ENCODE data around the gene CDC73.
A peak's percentile ranks its signal among the peaks of the same experiment; 100 is the strongest.

The CDC73 gene

GRCh38 chr1:193103759-193104501, 17.9 kb upstream of the CDC73 start:
- Histone ChIP-seq H3K79me2 (ENCODE audit: control insufficient read depth, insufficient read depth, low read length, unreplicated experiment) (peaks cover 35% of the 10 kb centered on the region), H2AFZ (ENCODE audit: low read length, unreplicated experiment) (peak overlapping the region; percentile 93), H3K4me1 (ENCODE audit: control insufficient read depth, insufficient read depth, low read length, unreplicated experiment) (peaks cover 13% of the 10 kb centered on the region), H3K4me3 (ENCODE audit: low read depth, low read length) (peak overlapping the region; percentile 81), H3K36me3 (ENCODE audit: insufficient read depth, low read length) (peaks cover 10% of the 10 kb centered on the region), H3K27me3 (ENCODE audit: insufficient read depth, low read length) (no peaks in the 10 kb centered on the region), H3K27ac (ENCODE audit: low read depth, low read length) (peak overlapping the region; percentile 83)

GRCh38 chr1:193104502-193104906, 17.3 kb upstream of the CDC73 start:
- Histone ChIP-seq H3K4me3 (ENCODE audit: low read depth, low read length) (peak overlapping the region; percentile 81), H3K27me3 (ENCODE audit: insufficient read depth, low read length) (no peaks in the 10 kb centered on the region), H3K27ac (ENCODE audit: low read depth, low read length) (peak overlapping the region; percentile 83), H2AFZ (ENCODE audit: low read length, unreplicated experiment) (peak overlapping the region; percentile 93), H3K79me2 (ENCODE audit: control insufficient read depth, insufficient read depth, low read length, unreplicated experiment) (peaks cover 35% of the 10 kb centered on the region), H3K4me1 (ENCODE audit: control insufficient read depth, insufficient read depth, low read length, unreplicated experiment) (peaks cover 13% of the 10 kb centered on the region), H3K36me3 (ENCODE audit: insufficient read depth, low read length) (peaks cover 7% of the 10 kb centered on the region; the same call in 1 of the 2 replicates)

GRCh38 chr1:193104907-193105820, 16.7 kb upstream of the CDC73 start, which contains the start of gene GLRX2:
GLRX2 (minus strand) TSS chr1:193105414; CDS start chr1:193105382, 32 bp downstream.
- H2AFZ ChIP-seq (ENCODE audit: low read length, unreplicated experiment): peak within 1 kb of the TSS; percentile 98

GRCh38 chr1:193105821-193106177, 16.0 kb upstream of the CDC73 start:
- peaks cover 13% of the 10 kb centered on the region for H3K4me1 ChIP-seq (ENCODE audit: control insufficient read depth, insufficient read depth, low read length, unreplicated experiment)
- H3K79me2 ChIP-seq (ENCODE audit: control insufficient read depth, insufficient read depth, low read length, unreplicated experiment): peaks cover 35% of the 10 kb centered on the region
- no peaks in the 10 kb centered on the region for H3K36me3 ChIP-seq (ENCODE audit: insufficient read depth, low read length)
- peak overlapping the region; percentile 83 for H3K27ac ChIP-seq (ENCODE audit: low read depth, low read length)
- peak overlapping the region; percentile 81 for H3K4me3 ChIP-seq (ENCODE audit: low read depth, low read length)
- peak overlapping the region; percentile 98 for H2AFZ ChIP-seq (ENCODE audit: low read length, unreplicated experiment)
- H3K27me3 ChIP-seq (ENCODE audit: insufficient read depth, low read length): no peaks in the 10 kb centered on the region

More at GRCh38 chr1:193104907-193105820, 16.7 kb upstream of the CDC73 start, which contains the start of gene GLRX2:
- 0 out of 2 replicates have a peak, but pooled peaks cover 4% of the 10 kb centered on the region for H3K36me3 ChIP-seq (ENCODE audit: insufficient read depth, low read length)
- H3K4me3 ChIP-seq (ENCODE audit: low read depth, low read length): peak within 1 kb of the TSS; percentile 81
- peaks cover 35% of the 10 kb centered on the region for H3K79me2 ChIP-seq (ENCODE audit: control insufficient read depth, insufficient read depth, low read length, unreplicated experiment)
- H3K27ac ChIP-seq (ENCODE audit: low read depth, low read length): peak within 1 kb of the TSS; percentile 83
- H3K27me3 ChIP-seq (ENCODE audit: insufficient read depth, low read length): no peaks in the 10 kb centered on the region
- peaks cover 13% of the 10 kb centered on the region for H3K4me1 ChIP-seq (ENCODE audit: control insufficient read depth, insufficient read depth, low read length, unreplicated experiment)

- Histone ChIP-seq H2AFZ (ENCODE audit: low read length, unreplicated experiment) (no peak overlapping the region), H3K36me3 (ENCODE audit: insufficient read depth, low read length) (no peaks in the 10 kb centered on the region), H3K4me3 (ENCODE audit: low read depth, low read length) (no peak overlapping the region), H3K27ac (ENCODE audit: low read depth, low read length) (no peak overlapping the region), H3K4me1 (ENCODE audit: control insufficient read depth, insufficient read depth, low read length, unreplicated experiment) (peaks cover 25% of the 10 kb centered on the region), H3K79me2 (ENCODE audit: control insufficient read depth, insufficient read depth, low read length, unreplicated experiment) (peaks cover 9% of the 10 kb centered on the region), H3K27me3 (ENCODE audit: insufficient read depth, low read length) (no peaks in the 10 kb centered on the region)
Observed at GRCh38 chr1:193108471-193108870, 13.4 kb upstream of the CDC73 start.

GRCh38 chr1:193109619-193110018, 12.2 kb upstream of the CDC73 start:
- Histone ChIP-seq H3K36me3 (ENCODE audit: insufficient read depth, low read length) (no peaks in the 10 kb centered on the region), H3K27ac (ENCODE audit: low read depth, low read length) (no peak overlapping the region), H3K27me3 (ENCODE audit: insufficient read depth, low read length) (no peaks in the 10 kb centered on the region), H2AFZ (ENCODE audit: low read length, unreplicated experiment) (no peak overlapping the region), H3K79me2 (ENCODE audit: control insufficient read depth, insufficient read depth, low read length, unreplicated experiment) (no peaks in the 10 kb centered on the region), H3K4me1 (ENCODE audit: control insufficient read depth, insufficient read depth, low read length, unreplicated experiment) (peaks cover 31% of the 10 kb centered on the region), H3K4me3 (ENCODE audit: low read depth, low read length) (no peak overlapping the region)

- no peak overlapping the region for H3K4me3 ChIP-seq (ENCODE audit: low read depth, low read length)
- no peaks in the 10 kb centered on the region for H3K36me3 ChIP-seq (ENCODE audit: insufficient read depth, low read length)
- no peaks in the 10 kb centered on the region for H3K27me3 ChIP-seq (ENCODE audit: insufficient read depth, low read length)
- no peaks in the 10 kb centered on the region for H3K79me2 ChIP-seq (ENCODE audit: control insufficient read depth, insufficient read depth, low read length, unreplicated experiment)
- no peak overlapping the region for H2AFZ ChIP-seq (ENCODE audit: low read length, unreplicated experiment)
- no peak overlapping the region for H3K27ac ChIP-seq (ENCODE audit: low read depth, low read length)
- peaks cover 37% of the 10 kb centered on the region for H3K4me1 ChIP-seq (ENCODE audit: control insufficient read depth, insufficient read depth, low read length, unreplicated experiment)
Observed at GRCh38 chr1:193110246-193110645, 11.6 kb upstream of the CDC73 start.

- Histone ChIP-seq H3K27ac (ENCODE audit: low read depth, low read length) (peak overlapping the region; percentile 73; the same call in 1 of the 2 replicates), H2AFZ (ENCODE audit: low read length, unreplicated experiment) (peak overlapping the region; percentile 88), H3K36me3 (ENCODE audit: insufficient read depth, low read length) (no peaks in the 10 kb centered on the region), H3K4me3 (ENCODE audit: low read depth, low read length) (no peak overlapping the region), H3K79me2 (ENCODE audit: control insufficient read depth, insufficient read depth, low read length, unreplicated experiment) (no peaks in the 10 kb centered on the region), H3K27me3 (ENCODE audit: insufficient read depth, low read length) (no peaks in the 10 kb centered on the region), H3K4me1 (ENCODE audit: control insufficient read depth, insufficient read depth, low read length, unreplicated experiment) (peaks cover 38% of the 10 kb centered on the region)
Observed at GRCh38 chr1:193110864-193111263, 11.0 kb upstream of the CDC73 start.

GRCh38 chr1:193111641-193112090, 10.2 kb upstream of the CDC73 start:
- H3K27me3 ChIP-seq (ENCODE audit: insufficient read depth, low read length): no peaks in the 10 kb centered on the region
- H3K4me3 ChIP-seq (ENCODE audit: low read depth, low read length): peak overlapping the region; percentile 45; the same call in 1 of the 2 replicates
- peak overlapping the region; percentile 73 for H3K27ac ChIP-seq (ENCODE audit: low read depth, low read length)
- H3K79me2 ChIP-seq (ENCODE audit: control insufficient read depth, insufficient read depth, low read length, unreplicated experiment): no peaks in the 10 kb centered on the region
- H3K4me1 ChIP-seq (ENCODE audit: control insufficient read depth, insufficient read depth, low read length, unreplicated experiment): peaks cover 42% of the 10 kb centered on the region
- H3K36me3 ChIP-seq (ENCODE audit: insufficient read depth, low read length): no peaks in the 10 kb centered on the region
- H2AFZ ChIP-seq (ENCODE audit: low read length, unreplicated experiment): peak overlapping the region; percentile 88

GRCh38 chr1:193113258-193113991, 8.4 kb upstream of the CDC73 start:
- peaks cover 42% of the 10 kb centered on the region for H3K4me1 ChIP-seq (ENCODE audit: control insufficient read depth, insufficient read depth, low read length, unreplicated experiment)
- no peak overlapping the region for H2AFZ ChIP-seq (ENCODE audit: low read length, unreplicated experiment)
- H3K27ac ChIP-seq (ENCODE audit: low read depth, low read length): no peak overlapping the region
- no peaks in the 10 kb centered on the region for H3K27me3 ChIP-seq (ENCODE audit: insufficient read depth, low read length)
- no peaks in the 10 kb centered on the region for H3K36me3 ChIP-seq (ENCODE audit: insufficient read depth, low read length)
- H3K4me3 ChIP-seq (ENCODE audit: low read depth, low read length): no peak overlapping the region
- H3K79me2 ChIP-seq (ENCODE audit: control insufficient read depth, insufficient read depth, low read length, unreplicated experiment): no peaks in the 10 kb centered on the region

Data from ACC112 (cell line).